Left renal cortex interstitium (tissue), 4 donors: ENCODE results near the gene KIAA1191. TPM values are rescaled to one million over a fixed set of nuclear protein-coding genes. Genes with fewer than 3 reads are reported as not detected.
"Not testable (repeated sequence)": the region's sequence is repeated elsewhere in the genome, so short reads cannot be mapped to it uniquely, and the experiment has no call there.

ENCODE experiments used
- DNase-seq, 4 donors: peaks; one replicate each; pipeline ENCODE4 v3.0.0-alpha.2; 2013; ENCODE audit warnings: low read depth in 4 of 4, low spot score in 2 of 4, missing footprints in 1 of 4
- polyA plus RNA-seq, 4 donors: library from polyadenylated mRNA; unstranded; fragments of 120-200 nt; gene quantifications; one replicate each; pipeline ENCODE4 v1.2.1, GENCODE V29; 2013; ENCODE audit not compliant: insufficient read length in 4 of 4

Gene KIAA1191
- polyA plus RNA-seq, 4 donors = 138 to 171 (median 160) TPM

- DNase-seq = no peak
Observed at GRCh38 chr5:176319827-176320554, 41.6 kb downstream of the KIAA1191 start.

DNA sequence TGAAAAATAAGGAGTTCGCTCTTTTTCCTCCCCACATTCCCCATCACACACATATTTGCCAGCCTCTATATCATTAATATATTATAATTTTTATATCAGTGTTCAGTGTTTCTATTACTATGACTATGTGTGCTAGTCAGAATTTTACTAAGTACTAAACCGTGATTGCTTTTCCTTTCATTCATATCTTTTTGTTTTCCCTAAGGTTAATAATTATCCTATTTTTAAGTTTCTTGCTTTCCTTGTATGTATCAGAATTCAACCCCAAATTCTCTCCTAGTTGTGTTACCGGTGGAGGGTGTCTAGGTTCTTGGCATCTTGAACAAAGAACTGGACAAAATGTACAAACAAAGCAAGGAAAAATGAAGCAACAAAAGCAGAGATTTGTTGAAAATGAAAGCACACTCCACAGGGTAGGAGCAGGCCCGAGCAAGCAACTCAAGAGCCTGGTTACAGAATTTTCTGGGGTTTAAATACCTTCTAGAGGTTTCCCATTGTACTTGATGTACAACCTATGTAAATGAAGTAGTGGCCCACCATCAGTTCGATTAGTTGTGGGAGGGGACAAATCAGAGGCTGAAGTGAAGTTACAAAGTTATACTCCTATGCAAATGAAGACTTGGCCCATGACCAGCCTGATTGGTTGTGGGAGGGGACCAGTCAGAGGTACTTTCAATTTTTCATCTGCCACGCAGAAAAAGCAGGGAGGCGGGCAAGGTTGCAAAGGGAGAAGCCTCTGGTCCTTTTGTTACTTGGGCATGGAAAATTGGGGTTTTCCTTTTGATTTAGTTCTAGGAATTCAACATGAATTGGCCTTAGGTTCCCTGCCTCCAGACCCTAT is 43.8 kb downstream of the KIAA1191 start:
- no peak for DNase-seq

GRCh38 chr5:176305356-176305755 is 56.2 kb downstream of the KIAA1191 start:
- not testable (repeated sequence) for DNase-seq

Other genes starting within 250 kb of the KIAA1191 start
- gene SIMC1, start 123.3 kb downstream of the KIAA1191 start, polyA plus RNA-seq = 10 to 100 TPM; 17.6 to 22.6 (median 19.6) TPM
- gene ARL10, start 3.7 kb upstream of the KIAA1191 start, polyA plus RNA-seq = 10 to 100 TPM in 3 of 4 donors, 1 to 10 TPM in 1; 9.7 to 17.8 (median 13.5) TPM
- 10 to 100 TPM; 26.5 to 33.7 (median 32.2) TPM for gene NOP16, start 26.8 kb upstream of the KIAA1191 start, polyA plus RNA-seq
- gene HIGD2A, start 27.0 kb upstream of the KIAA1191 start, polyA plus RNA-seq = 100 to 1,000 TPM in 3 of 4 donors, 10 to 100 TPM in 1; 99.5 to 151 (median 115) TPM
- gene CLTB, start 54.8 kb upstream of the KIAA1191 start, polyA plus RNA-seq = 10 to 100 TPM; 52.4 to 71.9 (median 57.8) TPM
- 10 to 100 TPM; 43.6 to 48.5 (median 46.6) TPM for gene FAF2, start 86.6 kb upstream of the KIAA1191 start, polyA plus RNA-seq
- 10 to 100 TPM; 30.0 to 81.1 (median 58.9) TPM for gene RNF44, start 175.6 kb upstream of the KIAA1191 start, polyA plus RNA-seq
- 10 to 100 TPM; 15.0 to 25.7 (median 21.7) TPM for gene CDHR2, start 187.6 kb upstream of the KIAA1191 start, polyA plus RNA-seq
- 1 to 10 TPM; 1.6 to 2.0 (median 1.8) TPM for gene GPRIN1, start 248.4 kb upstream of the KIAA1191 start, polyA plus RNA-seq